NB4 (cell line): ENCODE measurements around the gene SGCA.

ENCODE experiments used
- DNase-seq: peaks from one replicate; pipeline ENCODE4 v3.0.0; 2010; ENCODE audit warnings: low read depth
- H3K4me3 ChIP-seq: one replicate; pipeline ENCODE4 v1.5.1; 2011; ENCODE audit warnings: mild to moderate bottlenecking, low read depth, low read length, moderate library complexity
- CTCF ChIP-seq: IDR thresholded peaks from one replicate; pipeline ENCODE4 v1.5.1; 2012; ENCODE audit warnings: low read depth, low read length
- MAX ChIP-seq: IDR thresholded peaks from 2 replicates; pipeline ENCODE4 v1.6.1; 2011; ENCODE audit warnings: low read depth, low read length
- MYC ChIP-seq: IDR thresholded peaks from 2 replicates; pipeline ENCODE4 v1.6.1; 2011; ENCODE audit warnings: low read depth, low read length
- POLR2A ChIP-seq: IDR thresholded peaks from 2 replicates; pipeline ENCODE4 v1.6.1; 2011; ENCODE audit warnings: mild to moderate bottlenecking; ENCODE audit not compliant: insufficient read length; ENCODE audit errors: extremely low read depth

Gene SGCA

GRCh38 chr17:50177983-50178834, 12.4 kb downstream of the SGCA start:
- peak; percentile 52 for DNase-seq
- no peak overlapping the region for H3K4me3 ChIP-seq
- TF ChIP-seq CTCF = peak; percentile 40
- no peak for TF ChIP-seq MYC

- no peak for DNase-seq
- no peak overlapping the region for H3K4me3 ChIP-seq
- no peak for TF ChIP-seq CTCF
Measured at GRCh38 chr17:50180111-50180510, 14.3 kb downstream of the SGCA start.

- H3K4me3 ChIP-seq = no peak overlapping the region
- TF ChIP-seq MYC (no peak), MAX (no peak), POLR2A (no peak), CTCF (no peak)
- no peak for DNase-seq
Measured at GRCh38 chr17:50180620-50181019, 14.8 kb downstream of the SGCA start.

GRCh38 chr17:50181144-50181543, 15.3 kb downstream of the SGCA start:
- TF ChIP-seq MYC = no peak
- TF ChIP-seq CTCF = no peak
- TF ChIP-seq POLR2A = no peak
- no peak for TF ChIP-seq MAX
- H3K4me3 ChIP-seq = no peak overlapping the region
- DNase-seq = no peak

- TF ChIP-seq MAX (no peak), MYC (no peak), CTCF (no peak), POLR2A (no peak)
- no peak overlapping the region for H3K4me3 ChIP-seq
- DNase-seq = no peak
Measured at GRCh38 chr17:50181591-50182560, 16.1 kb downstream of the SGCA start.
